ENCODE measurements around the gene HMCN1.

Gene HMCN1

GRCh38 chr1:185733818-185734735 is at the start of gene HMCN1:
Gene HMCN1, plus strand, starts transcription at chr1:185734391. Its CDS starts 389 bp downstream, at chr1:185734780.
- Histone ChIP-seq H3K4me3 (ENCODE audit: low read length) (peak within 1 kb of the TSS; percentile 64), H3K9me3 (ENCODE audit: control insufficient read depth, low read length) (no peaks in the 10 kb centered on the region), H3K27me3 (ENCODE audit: control insufficient read depth, insufficient read depth, low read length) (peaks cover 34% of the 10 kb centered on the region), H3K9ac (ENCODE audit: low read length) (peak within 1 kb of the TSS; percentile 45), H3K36me3 (ENCODE audit: control insufficient read depth, insufficient read depth, low read length) (no peaks in the 10 kb centered on the region), H3K4me1 (ENCODE audit: control insufficient read depth, insufficient read depth, low read length) (peaks cover 3% of the 10 kb centered on the region)

GRCh38 chr1:185686821-185687778 is 47.1 kb upstream of the HMCN1 start:
- Histone ChIP-seq H3K4me1 (ENCODE audit: control insufficient read depth, insufficient read depth, low read length) (no peaks in the 10 kb centered on the region), H3K27me3 (ENCODE audit: control insufficient read depth, insufficient read depth, low read length) (no peaks in the 10 kb centered on the region), H3K9ac (ENCODE audit: low read length) (no peak overlapping the region), H3K4me3 (ENCODE audit: low read length) (no peak overlapping the region), H3K9me3 (ENCODE audit: control insufficient read depth, low read length) (no peaks in the 10 kb centered on the region), H3K36me3 (ENCODE audit: control insufficient read depth, insufficient read depth, low read length) (no peaks in the 10 kb centered on the region)

GRCh38 chr1:185690527-185690926 is 43.7 kb upstream of the HMCN1 start:
- H3K9me3 ChIP-seq (ENCODE audit: control insufficient read depth, low read length) = no peaks in the 10 kb centered on the region
- H3K9ac ChIP-seq (ENCODE audit: low read length) = no peak overlapping the region
- H3K4me3 ChIP-seq (ENCODE audit: low read length) = no peak overlapping the region
- H3K27me3 ChIP-seq (ENCODE audit: control insufficient read depth, insufficient read depth, low read length) = no peaks in the 10 kb centered on the region
- H3K4me1 ChIP-seq (ENCODE audit: control insufficient read depth, insufficient read depth, low read length) = no peaks in the 10 kb centered on the region
- no peaks in the 10 kb centered on the region for H3K36me3 ChIP-seq (ENCODE audit: control insufficient read depth, insufficient read depth, low read length)

- H3K4me3 ChIP-seq (ENCODE audit: low read length) = peak overlapping the region; percentile 10
Measured at GRCh38 chr1:185693654-185694053, 40.5 kb upstream of the HMCN1 start.

GRCh38 chr1:185694081-185694480 is 40.1 kb upstream of the HMCN1 start:
- Histone ChIP-seq H3K4me3 (ENCODE audit: low read length) (peak overlapping the region; percentile 10), H3K9me3 (ENCODE audit: control insufficient read depth, low read length) (no peaks in the 10 kb centered on the region), H3K36me3 (ENCODE audit: control insufficient read depth, insufficient read depth, low read length) (no peaks in the 10 kb centered on the region), H3K9ac (ENCODE audit: low read length) (no peak overlapping the region), H3K27me3 (ENCODE audit: control insufficient read depth, insufficient read depth, low read length) (no peaks in the 10 kb centered on the region), H3K4me1 (ENCODE audit: control insufficient read depth, insufficient read depth, low read length) (no peaks in the 10 kb centered on the region)

More at GRCh38 chr1:185693654-185694053, 40.5 kb upstream of the HMCN1 start:
- Histone ChIP-seq H3K4me1 (ENCODE audit: control insufficient read depth, insufficient read depth, low read length) (no peaks in the 10 kb centered on the region), H3K27me3 (ENCODE audit: control insufficient read depth, insufficient read depth, low read length) (no peaks in the 10 kb centered on the region), H3K9me3 (ENCODE audit: control insufficient read depth, low read length) (no peaks in the 10 kb centered on the region), H3K9ac (ENCODE audit: low read length) (no peak overlapping the region), H3K36me3 (ENCODE audit: control insufficient read depth, insufficient read depth, low read length) (no peaks in the 10 kb centered on the region)

- H3K9ac ChIP-seq (ENCODE audit: low read length) = no peak overlapping the region
- no peaks in the 10 kb centered on the region for H3K4me1 ChIP-seq (ENCODE audit: control insufficient read depth, insufficient read depth, low read length)
- no peaks in the 10 kb centered on the region for H3K9me3 ChIP-seq (ENCODE audit: control insufficient read depth, low read length)
- no peaks in the 10 kb centered on the region for H3K36me3 ChIP-seq (ENCODE audit: control insufficient read depth, insufficient read depth, low read length)
- H3K4me3 ChIP-seq (ENCODE audit: low read length) = no peak overlapping the region
- H3K27me3 ChIP-seq (ENCODE audit: control insufficient read depth, insufficient read depth, low read length) = no peaks in the 10 kb centered on the region
Measured at GRCh38 chr1:185695299-185695698, 38.9 kb upstream of the HMCN1 start.

- no peak overlapping the region for H3K9ac ChIP-seq (ENCODE audit: low read length)
- no peaks in the 10 kb centered on the region for H3K27me3 ChIP-seq (ENCODE audit: control insufficient read depth, insufficient read depth, low read length)
- no peak overlapping the region for H3K4me3 ChIP-seq (ENCODE audit: low read length)
- H3K4me1 ChIP-seq (ENCODE audit: control insufficient read depth, insufficient read depth, low read length) = no peaks in the 10 kb centered on the region
- no peaks in the 10 kb centered on the region for H3K36me3 ChIP-seq (ENCODE audit: control insufficient read depth, insufficient read depth, low read length)
- H3K9me3 ChIP-seq (ENCODE audit: control insufficient read depth, low read length) = no peaks in the 10 kb centered on the region
Measured at GRCh38 chr1:185696422-185697150, 37.6 kb upstream of the HMCN1 start.

GRCh38 chr1:185699874-185700273 is 34.3 kb upstream of the HMCN1 start:
- H3K9me3 ChIP-seq (ENCODE audit: control insufficient read depth, low read length) = no peaks in the 10 kb centered on the region
- no peak overlapping the region for H3K4me3 ChIP-seq (ENCODE audit: low read length)
- H3K4me1 ChIP-seq (ENCODE audit: control insufficient read depth, insufficient read depth, low read length) = peaks cover 8% of the 10 kb centered on the region
- no peak overlapping the region for H3K9ac ChIP-seq (ENCODE audit: low read length)
- no peaks in the 10 kb centered on the region for H3K27me3 ChIP-seq (ENCODE audit: control insufficient read depth, insufficient read depth, low read length)
- no peaks in the 10 kb centered on the region for H3K36me3 ChIP-seq (ENCODE audit: control insufficient read depth, insufficient read depth, low read length)

GRCh38 chr1:185701650-185702049 is 32.5 kb upstream of the HMCN1 start:
- Histone ChIP-seq H3K27me3 (ENCODE audit: control insufficient read depth, insufficient read depth, low read length) (no peaks in the 10 kb centered on the region), H3K4me3 (ENCODE audit: low read length) (no peak overlapping the region), H3K4me1 (ENCODE audit: control insufficient read depth, insufficient read depth, low read length) (peaks cover 9% of the 10 kb centered on the region), H3K9me3 (ENCODE audit: control insufficient read depth, low read length) (no peaks in the 10 kb centered on the region), H3K9ac (ENCODE audit: low read length) (no peak overlapping the region), H3K36me3 (ENCODE audit: control insufficient read depth, insufficient read depth, low read length) (no peaks in the 10 kb centered on the region)

- H3K27me3 ChIP-seq (ENCODE audit: control insufficient read depth, insufficient read depth, low read length) = no peaks in the 10 kb centered on the region
- no peak overlapping the region for H3K9ac ChIP-seq (ENCODE audit: low read length)
- H3K4me3 ChIP-seq (ENCODE audit: low read length) = no peak overlapping the region
- H3K9me3 ChIP-seq (ENCODE audit: control insufficient read depth, low read length) = no peaks in the 10 kb centered on the region
- peaks cover 9% of the 10 kb centered on the region for H3K4me1 ChIP-seq (ENCODE audit: control insufficient read depth, insufficient read depth, low read length)
- H3K36me3 ChIP-seq (ENCODE audit: control insufficient read depth, insufficient read depth, low read length) = no peaks in the 10 kb centered on the region
Measured at GRCh38 chr1:185704181-185704580, 30.0 kb upstream of the HMCN1 start.

GRCh38 chr1:185716095-185716494 is 18.1 kb upstream of the HMCN1 start:
- Histone ChIP-seq H3K27me3 (ENCODE audit: control insufficient read depth, insufficient read depth, low read length) (no peaks in the 10 kb centered on the region), H3K36me3 (ENCODE audit: control insufficient read depth, insufficient read depth, low read length) (no peaks in the 10 kb centered on the region), H3K9me3 (ENCODE audit: control insufficient read depth, low read length) (no peaks in the 10 kb centered on the region), H3K4me1 (ENCODE audit: control insufficient read depth, insufficient read depth, low read length) (no peaks in the 10 kb centered on the region), H3K4me3 (ENCODE audit: low read length) (no peak overlapping the region), H3K9ac (ENCODE audit: low read length) (no peak overlapping the region)
